GM21360 (cell line): Measurements from ENCODE around the gene ENGASE.

ENCODE experiments used
- ATAC-seq: cut with Tn5 transposase; IDR thresholded peaks from one replicate; pipeline ENCODE4 v1.9.1; 2021; ENCODE audit warnings: mild to moderate bottlenecking, moderate library complexity; ENCODE audit not compliant: unreplicated experiment

Gene ENGASE

DNA sequence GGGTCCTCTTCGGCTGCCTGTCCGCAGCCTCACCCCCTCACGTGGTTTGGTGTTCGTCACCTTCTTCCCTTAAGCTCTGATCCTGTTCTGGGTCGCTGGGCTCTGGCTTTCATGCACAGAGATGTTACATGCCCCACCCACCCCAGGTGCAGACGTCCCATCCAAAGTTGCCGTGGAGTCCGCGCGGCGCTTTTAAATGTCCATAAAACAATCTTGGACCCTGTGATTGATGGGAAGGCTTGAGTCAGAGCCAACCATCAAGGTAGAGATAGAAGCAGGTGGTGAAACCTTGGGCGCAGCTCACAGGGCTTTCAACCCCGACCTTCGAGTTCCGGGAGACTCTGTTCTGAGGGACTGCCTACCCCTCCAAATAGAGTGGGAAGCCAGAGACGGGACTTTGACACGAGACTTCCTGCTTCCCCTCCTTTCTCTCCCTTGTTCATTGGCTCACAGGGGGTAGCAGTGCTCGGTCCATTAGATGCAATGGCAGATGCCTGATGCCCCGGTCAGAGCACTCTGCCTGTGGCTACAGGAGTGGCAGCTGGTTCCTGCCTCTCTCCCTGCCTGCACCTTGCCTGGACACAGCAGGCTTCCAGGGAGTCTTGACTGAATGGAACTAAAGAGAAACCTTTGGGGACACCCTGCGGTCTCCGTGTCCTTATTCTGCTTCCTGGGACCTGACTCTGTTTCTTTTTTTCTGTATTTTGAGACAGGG lies 4.0 kb downstream of the ENGASE start:
- no peak for ATAC-seq

DNA sequence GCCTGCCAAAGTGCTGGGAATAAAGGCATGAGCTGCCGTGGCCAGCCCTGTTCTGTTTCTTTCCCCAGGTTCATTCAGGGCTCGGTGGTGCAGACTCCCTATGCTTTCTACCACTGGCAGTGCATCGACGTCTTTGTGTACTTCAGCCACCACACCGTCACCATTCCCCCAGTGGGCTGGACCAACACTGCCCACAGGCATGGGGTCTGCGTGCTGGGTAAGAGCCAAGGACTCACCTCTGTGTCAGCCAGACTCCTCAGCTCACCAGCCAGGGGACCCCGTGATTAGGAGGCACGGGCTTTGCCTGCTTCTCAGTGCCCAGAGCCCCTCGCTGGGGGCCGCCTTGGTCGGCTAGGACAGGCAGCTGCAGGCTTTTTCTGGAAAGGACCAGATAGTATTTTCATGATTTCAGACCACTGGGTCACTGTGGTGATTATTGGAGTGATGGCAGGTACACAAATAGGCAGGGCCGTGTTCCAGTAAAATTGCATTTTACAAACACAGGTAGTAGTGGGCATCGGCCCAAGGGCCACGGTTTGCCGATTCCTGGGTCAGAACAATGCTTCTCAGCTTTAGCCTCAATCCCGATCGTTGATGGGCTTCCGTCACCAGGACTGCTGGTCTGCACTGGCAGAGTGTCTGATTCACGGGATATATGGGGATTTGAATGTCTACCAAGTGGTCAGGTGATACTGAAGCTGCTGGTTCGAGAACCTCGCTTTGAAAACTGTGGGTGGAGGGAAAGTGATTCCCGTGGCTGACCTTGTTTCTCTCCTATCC lies 5.0 kb downstream of the ENGASE start:
- no peak for ATAC-seq

DNA sequence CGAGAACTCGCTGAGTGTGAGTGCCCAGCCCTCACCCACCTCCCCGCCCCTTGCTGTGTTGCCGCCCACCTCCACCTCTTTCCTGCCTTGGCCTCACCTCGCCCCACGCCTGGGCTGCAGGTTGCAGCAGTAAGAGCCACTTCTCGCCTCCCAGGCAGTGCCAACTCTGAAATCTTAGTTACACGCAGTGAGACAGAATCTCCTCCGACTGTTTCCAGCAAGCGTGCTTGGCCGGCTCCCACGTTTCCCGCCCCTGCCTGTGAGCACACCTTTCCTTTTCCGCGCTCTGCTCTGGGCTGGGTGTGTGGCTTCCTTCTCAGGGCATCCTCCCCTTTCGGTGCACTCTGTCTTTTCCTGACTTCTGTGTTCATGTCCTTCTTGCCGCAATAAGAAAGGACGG lies 5.7 kb downstream of the ENGASE start:
- no peak for ATAC-seq

- no peak for ATAC-seq
Measured at GRCh38 chr17:79080761-79081290, 6.2 kb downstream of the ENGASE start.

DNA sequence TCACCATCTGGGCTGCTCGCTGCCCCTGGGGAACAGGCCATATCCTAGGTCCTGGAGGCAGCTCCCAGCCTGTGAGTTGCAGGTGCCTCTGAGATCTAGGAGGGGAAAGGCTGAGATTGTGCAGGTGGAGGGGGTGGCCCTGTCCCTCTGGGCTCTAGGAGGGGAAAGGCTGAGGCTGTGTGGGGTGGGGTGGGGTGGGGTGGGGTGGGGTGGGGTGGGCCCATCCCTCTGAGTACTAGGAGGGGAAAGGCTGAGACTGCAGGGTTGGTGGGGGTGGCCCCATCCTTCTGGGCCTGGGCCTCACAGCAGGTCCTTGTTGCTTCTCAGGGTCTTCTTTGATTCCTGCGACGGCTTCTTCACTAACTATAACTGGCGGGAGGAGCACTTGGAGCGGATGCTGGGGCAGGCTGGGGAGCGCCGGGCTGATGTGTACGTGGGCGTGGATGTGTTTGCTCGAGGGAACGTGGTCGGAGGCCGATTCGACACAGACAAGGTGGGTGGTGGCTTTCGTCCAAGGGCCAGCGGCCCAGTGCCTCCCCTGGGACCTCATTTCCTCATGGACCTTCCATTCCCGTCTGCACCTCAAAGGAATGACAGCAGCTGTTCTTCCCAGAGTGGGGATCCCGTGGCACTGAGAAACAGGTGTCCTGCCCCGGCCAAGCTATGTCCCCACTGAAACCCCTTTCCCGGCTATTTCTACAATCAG lies 7.1 kb downstream of the ENGASE start:
- no peak for ATAC-seq

GRCh38 chr17:79082311-79083190 lies 7.9 kb downstream of the ENGASE start:
- no peak for ATAC-seq

GRCh38 chr17:79083191-79083971 lies 8.8 kb downstream of the ENGASE start:
- ATAC-seq: no peak

DNA sequence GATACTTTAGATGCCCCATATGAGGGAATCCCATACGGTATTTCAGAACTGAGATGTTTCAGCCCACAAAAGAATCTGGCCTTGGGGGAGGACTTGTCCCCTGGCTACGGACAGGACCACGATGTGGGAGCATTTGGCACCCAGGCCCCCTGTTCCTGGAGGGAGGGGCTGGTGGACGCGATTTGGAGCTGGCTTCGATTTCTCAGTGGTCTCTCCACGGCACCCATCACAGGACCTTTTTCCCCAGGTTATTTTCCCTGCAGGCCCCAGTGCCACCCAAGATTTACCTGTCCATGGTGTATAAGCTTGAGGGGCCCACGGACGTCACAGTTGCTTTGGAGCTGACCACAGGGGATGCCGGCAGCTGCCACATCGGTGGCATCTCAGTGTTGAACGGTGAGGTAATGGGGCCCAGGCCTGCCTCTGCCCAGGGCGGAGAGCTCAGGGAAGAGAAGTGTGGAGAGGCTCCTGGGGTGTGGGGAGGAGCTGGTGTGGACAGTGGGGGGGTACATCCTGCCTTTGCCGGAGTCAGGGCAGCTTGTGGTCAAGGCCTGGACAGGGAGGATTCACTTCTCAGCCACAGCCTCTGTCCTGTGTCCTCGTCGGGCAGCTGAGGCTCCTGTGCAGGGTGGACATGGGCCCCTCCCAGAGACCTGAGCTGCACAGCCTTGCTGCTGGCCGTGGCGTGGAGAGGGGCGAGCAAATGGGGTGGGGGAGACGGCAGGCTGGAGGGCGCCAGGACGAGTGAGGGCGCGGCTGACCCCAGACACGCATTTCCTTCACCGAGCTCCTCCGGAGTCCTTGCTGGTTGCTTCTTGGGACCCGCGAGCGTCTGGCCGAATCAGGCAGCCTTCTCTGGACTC lies 9.9 kb downstream of the ENGASE start:
- no peak for ATAC-seq

- ATAC-seq: no peak
Measured at GRCh38 chr17:79085154-79085920, 10.7 kb downstream of the ENGASE start.

- ATAC-seq: no peak
Measured at GRCh38 chr17:79085921-79086551, 11.4 kb downstream of the ENGASE start.

DNA sequence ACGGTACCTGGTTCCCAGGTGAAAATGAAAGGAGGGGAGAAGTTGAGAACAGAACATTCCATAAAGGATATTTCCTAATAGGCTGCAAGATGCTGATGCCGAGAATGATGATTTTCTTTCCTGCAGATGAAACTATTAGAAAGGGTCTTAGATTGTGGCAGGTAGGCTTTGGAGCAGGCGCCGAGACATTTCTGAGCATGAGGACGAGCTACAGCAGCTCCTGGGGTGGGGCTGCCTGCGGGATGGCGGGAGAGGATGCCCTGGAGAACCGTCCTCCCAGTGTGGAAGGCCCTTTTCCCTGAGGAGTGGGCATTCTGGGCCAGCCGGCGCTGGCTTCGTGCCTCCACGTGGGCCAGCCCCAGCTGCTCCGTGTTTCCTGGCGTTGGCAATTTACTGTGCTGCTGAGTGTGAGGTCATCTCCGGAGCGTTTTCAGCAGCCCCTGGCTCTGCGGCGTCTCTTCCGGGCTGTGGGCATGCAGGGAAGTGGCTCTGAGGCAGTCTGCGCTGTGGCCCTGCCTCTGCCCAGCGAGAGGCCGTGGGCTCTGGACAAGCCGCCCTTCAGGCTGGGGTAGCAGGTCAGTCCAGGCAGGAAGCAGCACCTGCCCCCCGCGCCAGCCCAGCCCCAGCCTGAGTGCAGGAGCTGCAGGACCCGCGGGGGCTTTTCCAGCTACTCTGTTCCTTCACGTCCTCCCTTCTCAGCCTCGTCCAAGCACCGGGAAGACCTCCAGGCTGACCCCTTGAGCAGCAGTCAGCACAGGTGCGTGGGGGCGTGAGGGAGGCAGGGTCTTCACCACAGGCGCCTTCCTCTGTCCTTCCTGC lies 12.2 kb downstream of the ENGASE start:
- no peak for ATAC-seq

DNA sequence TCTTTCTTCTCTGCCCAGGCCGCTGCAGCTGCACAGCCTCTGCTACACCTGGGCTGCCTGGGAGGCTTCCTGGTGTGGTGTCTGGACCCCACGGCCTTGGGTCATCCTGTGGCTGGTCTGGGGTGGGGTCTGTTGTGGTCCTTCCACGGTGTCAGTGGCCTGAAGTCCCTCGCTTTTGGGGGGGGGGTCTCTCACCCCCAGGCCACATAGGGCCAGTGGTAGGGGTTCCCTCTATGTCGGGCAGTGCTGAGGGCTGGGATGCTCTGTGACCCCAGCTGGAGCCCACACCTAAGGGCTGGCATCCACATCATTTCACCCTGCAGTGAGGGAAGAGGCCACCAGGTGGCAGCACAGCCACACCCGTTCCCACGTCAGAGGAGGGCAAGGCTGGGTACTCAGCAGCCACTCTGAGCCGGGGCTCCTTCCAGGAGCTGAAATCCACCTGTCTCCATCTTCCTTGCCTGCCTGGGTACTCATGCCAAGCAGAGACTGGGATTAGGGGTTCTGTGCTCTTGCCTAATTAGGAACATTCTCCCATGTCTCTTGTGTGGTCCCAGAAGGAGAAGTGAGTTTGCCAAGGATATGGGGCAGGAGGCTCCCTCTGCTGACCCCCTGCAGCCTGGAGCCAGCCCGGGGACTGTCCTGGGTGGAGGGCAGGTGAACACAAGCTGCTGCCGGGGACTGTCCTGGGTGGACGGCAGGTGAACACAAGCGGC lies 13.0 kb downstream of the ENGASE start:
- no peak for ATAC-seq

GRCh38 chr17:79088247-79088996 lies 13.8 kb downstream of the ENGASE start:
- no peak for ATAC-seq

GRCh38 chr17:79088997-79089328 lies 14.3 kb downstream of the ENGASE start:
- no peak for ATAC-seq

GRCh38 chr17:79089720-79090442 lies 15.3 kb downstream of the ENGASE start:
- ATAC-seq: no peak
